Esophagus squamous epithelium (tissue), 4 donors: Measurements from ENCODE around the gene DBN1.

Source experiments
- CTCF ChIP-seq, 6 experiments: fragments of 450-650 bp in 4 of 6; fragments of 200-600 bp in 2 of 6; sonication (generic) in 2 of 6; IDR thresholded peaks; one replicate each; pipeline ENCODE4 v1.5.1; 2016 to 2019; ENCODE audit warnings: antibody characterized with exemption in 6 of 6, mild to moderate bottlenecking in 4 of 6, moderate library complexity in 4 of 6
- POLR2A ChIP-seq, 4 donors: fragments of 450-650 bp; IDR thresholded peaks; one replicate each; pipeline ENCODE4 v1.6.1; 2017; ENCODE audit warnings: antibody characterized with exemption in 4 of 4, mild to moderate bottlenecking in 4 of 4, moderate library complexity in 3 of 4

GRCh38 chr5:177455036-177455660 lies 18.3 kb downstream of the DBN1 start:
- TF ChIP-seq CTCF (IDR thresholded peaks at IDR 0.05) (peak; percentile 66 to 89 (median 74)), POLR2A (IDR thresholded peaks at IDR 0.05) (no peak)
